Lower lobe of right lung (tissue), 2 donors: ENCODE data around the gene CLCA1. TPM values are rescaled to one million over a fixed set of nuclear protein-coding genes. Genes with fewer than 3 reads are reported as not detected.

Experiments used
- ATAC-seq, 2 donors: fragments of 200-7000 bp; cut with Tn5 transposase; one replicate each; pipeline ENCODE4 v1.9.1; 2020 to 2022; ENCODE audit warnings: mild to moderate bottlenecking in 2 of 2, moderate library complexity in 2 of 2
- DNase-seq: peaks from one replicate; pipeline ENCODE4 v3.0.0-alpha.2; 2020
- H3K27ac ChIP-seq: fragments of 200-600 bp; one replicate; pipeline ENCODE4 v1.8.0; 2022
- H3K27me3 ChIP-seq: fragments of 200-600 bp; one replicate; pipeline ENCODE4 v1.8.0; 2022; ENCODE audit warnings: low read depth
- H3K36me3 ChIP-seq: fragments of 200-600 bp; one replicate; pipeline ENCODE4 v1.8.0; 2022; ENCODE audit warnings: mild to moderate bottlenecking
- H3K4me1 ChIP-seq: fragments of 200-600 bp; one replicate; pipeline ENCODE4 v1.8.0; 2022
- H3K4me3 ChIP-seq: fragments of 200-600 bp; one replicate; pipeline ENCODE4 v1.8.0; 2022; ENCODE audit warnings: mild to moderate bottlenecking
- H3K9me3 ChIP-seq: fragments of 200-600 bp; one replicate; pipeline ENCODE4 v1.8.0; 2022
- CTCF ChIP-seq: fragments of 200-600 bp; IDR thresholded peaks from one replicate; pipeline ENCODE4 v1.8.0; 2022; ENCODE audit warnings: antibody characterized with exemption, mild to moderate bottlenecking
- intact Hi-C: fragments of 100-400 bp; cut with DNase I; formaldehyde crosslinking; loops from one replicate; pipeline ENCODE4 v1.11.0; 2022
- total RNA-seq: library from RNA; stranded (reverse); fragmentation: NEBNext Ultra II Directional; extraction: Animal tissue kit (Norgen Biotek cat#: 25700); gene quantifications from one replicate; pipeline ENCODE4 v1.2.1, GENCODE V29; 2021
- donor health status: DM: no; HTN: yes; CAD: no; lungs with severe emphysema.

The CLCA1 gene
- total RNA-seq, 1 donor from 2014 or later = not detected

- DNase-seq (no peak), ATAC-seq (no peak)
- Histone ChIP-seq H3K27ac (no peak within 1 kb of the TSS), H3K9me3 (no peaks in the 10 kb centered on the region), H3K36me3 (no peaks in the 10 kb centered on the region), H3K4me3 (no peak within 1 kb of the TSS), H3K27me3 (no peaks in the 10 kb centered on the region), H3K4me1 (no peaks in the 10 kb centered on the region)
- no peak for TF ChIP-seq CTCF
- intact Hi-C loops = no loop called here
Measured at GRCh38 chr1:86546787-86547221, 78.1 kb downstream of the CLCA1 start, which contains the start of gene CLCA4. Gene CLCA4 (plus strand): TSS chr1:86547078. CDS start chr1:86547120, 42 bp downstream.

GRCh38 chr1:86548839-86549238, 80.1 kb downstream of the CLCA1 start:
- ATAC-seq = no peak
- Histone ChIP-seq H3K36me3 (no peaks in the 10 kb centered on the region), H3K4me1 (no peaks in the 10 kb centered on the region), H3K4me3 (no peak overlapping the region), H3K9me3 (no peaks in the 10 kb centered on the region), H3K27ac (no peak overlapping the region), H3K27me3 (no peaks in the 10 kb centered on the region)
- TF ChIP-seq CTCF = no peak
- no peak for DNase-seq
- intact Hi-C loops = no loop called here

Other genes with a start within 250 kb of the CLCA1 start
- gene ODF2L, start 72.6 kb upstream of the CLCA1 start, total RNA-seq = 46.6 TPM
- gene CLCA2, start 44.8 kb upstream of the CLCA1 start, total RNA-seq = 0.62 TPM
- not detected for gene CLCA4, start 78.2 kb downstream of the CLCA1 start, total RNA-seq
- 91.1 TPM for gene SH3GLB1, start 235.6 kb downstream of the CLCA1 start, total RNA-seq